Testis (tissue), 2 donors: Measurements from ENCODE around the gene ANO10.
"Not testable (repeated sequence)": the region's sequence is repeated elsewhere in the genome, so short reads cannot be mapped to it uniquely, and the experiment has no call there.

ENCODE experiments used
- POLR2A ChIP-seq: fragments of 450-650 bp; IDR thresholded peaks from one replicate; pipeline ENCODE4 v1.6.1; 2017; ENCODE audit warnings: antibody characterized with exemption, mild to moderate bottlenecking, moderate library complexity
- TF ChIP-seq, protein P1 (sequence below), 3 experiments: fragments of 450-650 bp in 2 of 3; fragments of 200-600 bp in 1 of 3; sonication (generic) in 1 of 3; IDR thresholded peaks; one replicate each; pipeline ENCODE4 v1.5.1; 2016 to 2019; ENCODE audit warnings: antibody characterized with exemption in 3 of 3, mild to moderate bottlenecking in 2 of 3, moderate library complexity in 1 of 3

DNA sequence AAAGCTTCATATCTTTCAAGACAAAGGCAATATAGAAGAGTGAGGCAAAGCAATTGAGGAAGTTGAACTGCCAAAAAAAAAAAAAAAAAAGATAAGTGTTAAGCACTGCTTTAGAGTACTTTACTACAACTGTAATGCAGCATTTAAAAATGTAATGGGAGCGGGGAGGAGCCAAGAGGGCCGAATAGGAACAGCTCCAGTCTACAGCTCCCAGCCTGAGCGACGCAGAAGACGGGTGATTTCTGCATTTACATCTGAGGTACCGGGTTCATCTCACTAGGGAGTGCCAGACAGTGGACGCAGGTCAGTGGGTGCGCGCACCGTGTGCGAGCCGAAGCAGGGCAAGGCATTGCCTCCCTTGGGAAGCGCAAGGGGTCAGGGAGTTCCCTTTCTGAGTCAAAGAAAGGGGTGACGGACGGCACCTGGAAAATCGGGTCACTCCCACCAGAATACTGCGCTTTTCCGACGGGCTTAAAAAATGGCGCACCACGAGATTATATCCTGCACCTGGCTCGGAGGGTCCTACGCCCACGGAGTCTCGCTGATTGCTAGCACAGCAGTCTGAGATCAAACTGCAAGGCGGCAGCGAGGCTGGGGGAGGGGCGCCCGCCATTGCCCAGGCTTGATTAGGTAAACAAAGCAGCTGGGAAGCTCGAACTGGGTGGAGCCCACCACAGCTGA is 56.0 kb downstream of the ANO10 start:
- TF ChIP-seq, protein P1, sequence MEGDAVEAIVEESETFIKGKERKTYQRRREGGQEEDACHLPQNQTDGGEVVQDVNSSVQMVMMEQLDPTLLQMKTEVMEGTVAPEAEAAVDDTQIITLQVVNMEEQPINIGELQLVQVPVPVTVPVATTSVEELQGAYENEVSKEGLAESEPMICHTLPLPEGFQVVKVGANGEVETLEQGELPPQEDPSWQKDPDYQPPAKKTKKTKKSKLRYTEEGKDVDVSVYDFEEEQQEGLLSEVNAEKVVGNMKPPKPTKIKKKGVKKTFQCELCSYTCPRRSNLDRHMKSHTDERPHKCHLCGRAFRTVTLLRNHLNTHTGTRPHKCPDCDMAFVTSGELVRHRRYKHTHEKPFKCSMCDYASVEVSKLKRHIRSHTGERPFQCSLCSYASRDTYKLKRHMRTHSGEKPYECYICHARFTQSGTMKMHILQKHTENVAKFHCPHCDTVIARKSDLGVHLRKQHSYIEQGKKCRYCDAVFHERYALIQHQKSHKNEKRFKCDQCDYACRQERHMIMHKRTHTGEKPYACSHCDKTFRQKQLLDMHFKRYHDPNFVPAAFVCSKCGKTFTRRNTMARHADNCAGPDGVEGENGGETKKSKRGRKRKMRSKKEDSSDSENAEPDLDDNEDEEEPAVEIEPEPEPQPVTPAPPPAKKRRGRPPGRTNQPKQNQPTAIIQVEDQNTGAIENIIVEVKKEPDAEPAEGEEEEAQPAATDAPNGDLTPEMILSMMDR (IDR thresholded peaks at IDR 0.05), result not testable (repeated sequence)
- not testable (repeated sequence) for TF ChIP-seq POLR2A
